GM13976 (cell line): ENCODE measurements around the gene KIR2DL4.
"Not testable (repeated sequence)": the region's sequence is repeated elsewhere in the genome, so short reads cannot be mapped to it uniquely, and the experiment has no call there.

Experiments
- DNase-seq: peaks from one replicate; pipeline ENCODE4 v3.0.0; 2012; ENCODE audit warnings: low spot score
- in situ Hi-C: fragments of 300-500 bp; cut with MboI; formaldehyde crosslinking; loops from one replicate; pipeline ENCODE4 v1.12.0; 2022; ENCODE audit warnings: low sequenced_read_pairs, mixed read lengths, inconsistent platforms; ENCODE audit not compliant: unreplicated experiment
- TF ChIP-seq, protein P1 (sequence below): IDR thresholded peaks from 2 replicates; pipeline ENCODE4 v1.5.1; 2012; ENCODE audit warnings: borderline replicate concordance, mild to moderate bottlenecking; ENCODE audit not compliant: insufficient read depth; ENCODE audit errors: extremely low read depth, missing control alignments, control extremely low read depth

Gene KIR2DL4

DNA sequence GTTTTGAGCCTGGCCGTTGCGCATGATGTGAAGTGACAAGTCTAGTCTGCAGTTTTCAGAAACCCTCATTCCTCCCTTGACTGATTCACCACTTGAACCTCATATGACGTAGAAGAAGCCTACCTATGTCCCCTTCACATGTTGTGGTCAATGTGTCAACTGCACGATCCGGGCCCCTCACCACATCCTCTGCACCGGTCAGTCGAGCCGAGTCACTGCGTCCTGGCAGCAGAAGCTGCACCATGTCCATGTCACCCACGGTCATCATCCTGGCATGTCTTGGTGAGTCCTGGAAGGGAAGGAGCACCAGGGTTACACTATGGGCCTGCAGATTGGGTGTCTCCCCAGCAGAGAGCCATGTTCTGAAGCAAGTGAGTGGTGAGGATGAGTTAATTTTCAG, at the start of gene KIR2DL4:
Gene KIR2DL4 (plus strand): TSS at position 201 of the 400 bp plus-strand sequence. CDS start 42 bp downstream, at position 243.
- in situ Hi-C loops, result no loop called here
- TF ChIP-seq, protein P1, sequence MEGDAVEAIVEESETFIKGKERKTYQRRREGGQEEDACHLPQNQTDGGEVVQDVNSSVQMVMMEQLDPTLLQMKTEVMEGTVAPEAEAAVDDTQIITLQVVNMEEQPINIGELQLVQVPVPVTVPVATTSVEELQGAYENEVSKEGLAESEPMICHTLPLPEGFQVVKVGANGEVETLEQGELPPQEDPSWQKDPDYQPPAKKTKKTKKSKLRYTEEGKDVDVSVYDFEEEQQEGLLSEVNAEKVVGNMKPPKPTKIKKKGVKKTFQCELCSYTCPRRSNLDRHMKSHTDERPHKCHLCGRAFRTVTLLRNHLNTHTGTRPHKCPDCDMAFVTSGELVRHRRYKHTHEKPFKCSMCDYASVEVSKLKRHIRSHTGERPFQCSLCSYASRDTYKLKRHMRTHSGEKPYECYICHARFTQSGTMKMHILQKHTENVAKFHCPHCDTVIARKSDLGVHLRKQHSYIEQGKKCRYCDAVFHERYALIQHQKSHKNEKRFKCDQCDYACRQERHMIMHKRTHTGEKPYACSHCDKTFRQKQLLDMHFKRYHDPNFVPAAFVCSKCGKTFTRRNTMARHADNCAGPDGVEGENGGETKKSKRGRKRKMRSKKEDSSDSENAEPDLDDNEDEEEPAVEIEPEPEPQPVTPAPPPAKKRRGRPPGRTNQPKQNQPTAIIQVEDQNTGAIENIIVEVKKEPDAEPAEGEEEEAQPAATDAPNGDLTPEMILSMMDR, result no peak

DNA sequence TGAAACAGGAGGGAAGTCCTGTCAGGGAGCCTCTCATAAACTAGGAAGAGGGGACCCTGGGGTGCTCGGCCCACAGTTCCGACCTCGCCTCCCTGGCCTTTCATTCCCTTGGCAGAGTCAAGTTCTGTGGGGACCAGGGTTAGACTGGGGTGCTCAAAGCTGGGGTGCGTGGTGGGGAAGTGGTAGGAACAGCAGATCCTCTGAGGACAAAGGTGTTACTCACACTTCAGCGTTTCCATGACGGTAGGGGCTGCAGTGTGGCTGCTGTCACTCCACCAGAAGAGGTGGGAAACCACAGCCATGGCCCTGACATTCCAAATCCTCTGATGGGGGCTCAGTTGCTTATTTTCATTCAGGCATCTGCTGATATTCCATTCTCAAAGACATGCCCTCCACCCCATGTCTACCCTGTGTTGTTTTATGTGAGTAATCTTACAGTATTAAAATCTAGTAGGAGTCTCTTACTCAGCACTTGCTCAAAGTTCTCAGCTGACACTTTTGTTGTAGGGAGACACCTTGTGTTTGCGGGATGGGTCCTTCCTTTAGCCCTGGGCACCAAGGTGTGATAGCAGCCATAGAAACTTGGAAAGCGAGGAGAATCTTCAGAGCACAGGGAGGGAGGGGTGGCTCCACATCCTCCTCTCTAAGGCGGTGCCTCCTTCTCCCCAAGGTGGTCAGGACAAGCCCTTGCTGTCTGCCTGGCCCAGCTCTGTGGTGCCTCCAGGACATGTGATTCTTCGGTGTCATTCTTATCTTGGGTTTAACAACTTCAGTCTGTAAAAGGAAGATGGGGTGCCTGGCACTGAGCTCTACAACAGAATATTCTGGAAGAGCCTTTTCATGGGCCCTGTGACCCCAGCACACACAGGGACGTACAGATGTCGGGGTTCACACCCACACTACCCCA, 47.0 kb upstream of the KIR2DL4 start:
- in situ Hi-C loops, DNase-seq: not testable (repeated sequence)

More for the DNA sequence above, at the start of gene KIR2DL4:
- no peak for DNase-seq

DNA sequence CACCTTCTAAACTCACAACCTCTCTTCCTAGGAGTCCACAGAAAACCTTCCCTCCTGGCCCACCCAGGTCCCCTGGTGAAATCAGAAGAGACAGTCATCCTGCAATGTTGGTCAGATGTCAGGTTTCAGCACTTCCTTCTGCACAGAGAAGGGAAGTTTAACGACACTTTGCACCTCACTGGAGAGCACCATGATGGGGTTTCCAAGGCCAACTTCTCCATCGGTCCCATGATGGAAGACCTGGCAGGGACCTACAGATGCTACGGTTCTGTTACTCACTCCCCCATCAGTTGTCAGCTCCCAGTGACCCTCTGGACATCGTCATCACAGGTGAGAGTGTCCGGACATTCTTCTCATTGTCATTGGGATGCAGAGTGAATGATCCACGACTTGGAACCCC, 44.8 kb upstream of the KIR2DL4 start:
- DNase-seq, in situ Hi-C loops: not testable (repeated sequence)

DNA sequence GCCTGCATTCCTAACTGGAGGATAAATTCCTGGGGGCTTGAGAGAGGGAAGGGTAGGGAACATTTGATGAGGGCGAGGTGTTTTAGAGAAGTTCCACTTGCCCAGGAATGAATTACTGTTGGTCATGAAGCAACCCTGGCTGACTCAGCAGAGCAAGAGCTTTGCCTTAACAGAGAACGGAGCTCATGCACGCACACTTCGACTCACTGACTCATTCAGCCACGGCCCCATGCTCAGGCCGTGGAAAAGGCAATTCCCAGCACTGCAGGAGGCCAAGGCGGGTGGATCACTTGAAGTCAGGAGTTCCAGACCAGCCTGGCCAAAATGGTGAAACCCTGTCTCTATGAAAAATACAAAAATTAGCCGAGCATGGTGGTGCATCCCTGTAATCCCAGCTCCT, 39.2 kb upstream of the KIR2DL4 start:
- in situ Hi-C loops, DNase-seq: not testable (repeated sequence)

DNA sequence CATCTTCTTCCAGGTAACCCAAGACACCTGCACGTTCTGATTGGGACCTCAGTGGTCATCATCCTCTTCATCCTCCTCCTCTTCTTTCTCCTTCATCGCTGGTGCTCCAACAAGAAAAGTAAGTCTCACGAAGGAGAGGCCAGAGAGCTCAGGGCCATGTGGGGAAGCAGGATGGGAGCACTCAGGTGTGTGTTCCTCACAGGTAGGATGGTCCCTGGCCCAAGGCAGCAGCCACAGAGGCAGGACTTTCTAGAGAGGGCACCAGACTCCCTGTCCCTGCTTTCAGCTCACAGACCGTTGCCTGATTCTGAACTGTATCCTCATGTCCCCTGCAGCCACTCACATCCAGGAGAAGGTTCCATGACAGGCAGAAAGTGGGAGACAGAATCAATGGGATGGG, 36.9 kb upstream of the KIR2DL4 start:
- in situ Hi-C loops, DNase-seq: not testable (repeated sequence)

DNA sequence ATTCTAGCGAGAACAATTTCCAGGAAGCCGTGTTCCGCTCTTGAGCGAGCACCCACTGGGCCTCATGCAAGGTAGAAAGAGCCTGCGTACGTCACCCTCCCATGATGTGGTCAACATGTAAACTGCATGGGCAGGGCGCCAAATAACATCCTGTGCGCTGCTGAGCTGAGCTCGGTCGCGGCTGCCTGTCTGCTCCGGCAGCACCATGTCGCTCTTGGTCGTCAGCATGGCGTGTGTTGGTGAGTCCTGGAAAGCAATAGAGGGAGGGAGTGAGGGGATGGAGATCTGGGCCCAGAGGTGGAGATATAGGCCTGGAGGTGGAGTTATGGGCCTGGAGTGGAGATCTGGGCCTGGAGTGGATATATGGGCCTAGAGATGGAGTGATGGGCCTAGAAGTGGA, 33.8 kb upstream of the KIR2DL4 start, which contains the start of gene KIR2DL1:
Gene KIR2DL1 (plus strand): TSS at position 148 of the 400 bp plus-strand sequence. CDS start 58 bp downstream, at position 206.
- DNase-seq, in situ Hi-C loops: not testable (repeated sequence)

DNA sequence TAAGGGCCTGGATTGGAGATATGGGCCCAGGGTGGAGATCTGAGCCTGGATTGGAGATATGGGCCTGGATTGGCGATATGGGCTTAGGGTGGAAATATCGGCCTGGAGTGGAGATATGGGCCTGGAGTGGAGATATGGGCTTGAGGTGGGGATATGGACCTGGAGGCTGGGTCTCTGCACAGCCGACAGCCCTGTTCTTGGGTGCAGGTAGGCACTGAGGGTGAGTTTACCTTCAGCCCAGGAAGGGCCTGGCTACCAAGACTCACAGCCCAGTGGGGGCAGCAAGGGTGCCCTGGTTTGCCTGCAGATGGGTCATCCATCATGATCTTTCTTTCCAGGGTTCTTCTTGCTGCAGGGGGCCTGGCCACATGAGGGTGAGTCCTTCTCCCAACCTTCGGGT, 32.9 kb upstream of the KIR2DL4 start:
- in situ Hi-C loops, DNase-seq: not testable (repeated sequence)

DNA sequence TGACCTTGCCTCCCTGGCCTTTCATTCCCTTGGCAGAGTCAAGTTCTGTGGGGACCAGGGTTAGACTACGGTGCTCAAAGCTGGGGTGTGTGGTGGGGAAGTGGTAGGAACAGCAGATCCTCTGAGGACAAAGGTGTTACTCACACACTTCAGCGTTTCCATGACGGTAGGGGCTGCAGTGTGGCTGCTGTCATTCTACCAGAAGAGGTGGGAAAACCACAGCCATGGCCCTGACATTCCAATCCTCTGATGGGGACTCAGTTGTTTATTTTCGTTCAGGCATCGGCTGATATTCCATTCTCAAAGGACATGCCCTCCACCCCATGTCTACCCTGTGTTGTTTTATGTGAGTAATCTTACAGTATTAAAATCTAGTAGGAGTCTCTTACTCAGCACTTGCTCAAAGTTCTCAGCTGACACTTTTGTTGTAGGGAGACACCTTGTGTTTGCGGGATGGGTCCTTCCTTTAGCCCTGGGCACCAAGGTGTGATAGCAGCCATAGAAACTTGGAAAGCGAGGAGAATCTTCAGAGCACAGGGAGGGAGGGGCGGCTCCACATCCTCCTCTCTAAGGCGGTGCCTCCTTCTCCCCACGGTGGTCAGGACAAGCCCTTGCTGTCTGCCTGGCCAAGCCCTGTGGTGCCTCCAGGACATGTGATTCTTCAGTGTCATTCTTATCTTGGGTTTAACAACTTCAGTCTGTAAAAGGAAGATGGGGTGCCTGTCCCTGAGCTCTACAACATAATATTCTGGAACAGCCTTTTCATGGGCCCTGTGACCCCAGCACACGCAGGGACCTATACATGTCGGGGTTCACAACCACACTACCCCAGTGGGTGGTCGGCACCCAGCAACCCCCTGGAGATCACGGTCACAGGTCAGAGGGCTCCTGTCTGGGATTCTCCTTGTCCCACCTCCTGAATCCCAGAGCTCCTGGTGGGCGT, 32.1 kb upstream of the KIR2DL4 start:
- DNase-seq, in situ Hi-C loops: not testable (repeated sequence)

DNA sequence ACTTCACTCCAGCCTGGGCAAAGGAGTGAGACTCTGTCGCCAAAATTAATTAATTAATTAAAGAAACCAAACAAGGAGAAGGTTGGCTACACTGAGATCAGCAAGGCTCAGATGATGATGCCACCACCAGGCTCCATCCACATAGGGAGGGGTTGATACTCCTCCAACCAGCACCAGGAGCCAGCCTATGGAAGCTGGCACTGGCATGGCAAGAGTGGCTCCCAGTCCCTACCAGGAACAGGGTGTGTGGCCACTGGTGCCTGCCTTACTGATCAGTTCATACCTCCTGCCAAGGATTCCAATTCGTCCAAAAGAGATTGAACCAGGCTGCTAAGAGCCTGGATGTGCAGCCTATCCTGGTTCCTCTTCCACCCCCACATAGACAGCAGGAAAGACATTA, 30.7 kb upstream of the KIR2DL4 start:
- in situ Hi-C loops, DNase-seq: not testable (repeated sequence)

DNA sequence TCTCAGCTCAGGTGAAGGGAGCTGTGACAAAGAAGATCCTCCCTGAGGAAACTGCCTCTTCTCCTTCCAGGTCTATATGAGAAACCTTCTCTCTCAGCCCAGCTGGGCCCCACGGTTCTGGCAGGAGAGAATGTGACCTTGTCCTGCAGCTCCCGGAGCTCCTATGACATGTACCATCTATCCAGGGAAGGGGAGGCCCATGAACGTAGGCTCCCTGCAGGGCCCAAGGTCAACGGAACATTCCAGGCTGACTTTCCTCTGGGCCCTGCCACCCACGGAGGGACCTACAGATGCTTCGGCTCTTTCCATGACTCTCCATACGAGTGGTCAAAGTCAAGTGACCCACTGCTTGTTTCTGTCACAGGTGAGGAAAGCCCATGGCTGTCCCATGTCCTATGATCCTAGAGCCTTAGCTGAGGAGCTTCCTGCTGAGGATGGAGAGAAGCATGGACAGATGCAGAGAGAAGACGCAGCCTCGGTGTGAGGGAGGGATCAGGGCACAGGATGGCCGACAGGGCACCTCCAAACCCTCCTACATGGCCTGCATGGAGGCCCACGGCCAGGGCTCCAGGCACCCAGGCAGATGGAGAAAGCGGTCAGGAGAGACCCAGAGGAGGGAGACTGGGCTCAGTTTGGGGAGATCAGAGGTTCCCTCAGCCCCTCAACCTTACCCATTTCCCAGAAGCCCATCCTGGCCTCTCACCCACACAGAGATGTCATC, 28.2 kb upstream of the KIR2DL4 start:
- in situ Hi-C loops, result not testable (repeated sequence)

DNA sequence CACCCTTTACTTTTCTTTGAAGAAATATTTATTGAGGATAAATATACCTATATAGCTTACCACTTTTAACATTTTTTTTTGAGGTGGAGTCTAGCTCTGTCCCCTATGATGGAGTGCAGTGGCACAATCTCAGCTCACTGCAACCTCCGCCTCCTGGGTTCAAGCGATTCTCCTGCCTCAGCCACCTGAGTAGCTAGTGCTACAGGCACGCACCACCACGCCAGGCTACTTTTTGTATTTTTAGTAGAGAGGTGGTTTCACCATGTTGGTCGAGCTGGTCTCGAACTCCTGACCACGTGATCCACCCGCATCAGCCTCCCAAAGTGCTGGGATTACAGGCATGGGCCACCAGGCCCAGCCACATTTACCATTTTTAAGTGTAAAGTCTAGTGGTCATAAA, 27.6 kb upstream of the KIR2DL4 start:
- in situ Hi-C loops, DNase-seq: not testable (repeated sequence)

More for the DNA sequence above, 28.2 kb upstream of the KIR2DL4 start:
- not testable (repeated sequence) for DNase-seq

DNA sequence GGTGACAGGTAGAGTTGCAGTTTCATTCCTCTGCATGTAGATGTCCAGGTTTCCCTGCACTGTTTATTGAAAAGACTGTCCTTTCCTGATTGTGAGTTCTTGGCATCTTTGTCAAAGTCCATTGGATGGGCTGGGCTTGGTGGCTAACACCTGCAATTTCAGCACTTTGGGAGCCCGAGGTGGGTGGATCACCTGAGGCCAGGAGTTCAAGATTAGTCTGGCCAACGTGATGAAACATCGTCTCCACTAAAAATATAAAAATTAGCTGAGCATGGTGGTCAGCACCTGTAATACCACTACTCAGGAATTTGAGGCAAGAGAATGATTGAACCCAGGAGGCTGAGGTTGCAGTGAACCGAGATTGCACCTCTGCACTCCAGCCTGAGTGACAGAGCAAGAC, 25.6 kb upstream of the KIR2DL4 start:
- DNase-seq, in situ Hi-C loops: not testable (repeated sequence)

DNA sequence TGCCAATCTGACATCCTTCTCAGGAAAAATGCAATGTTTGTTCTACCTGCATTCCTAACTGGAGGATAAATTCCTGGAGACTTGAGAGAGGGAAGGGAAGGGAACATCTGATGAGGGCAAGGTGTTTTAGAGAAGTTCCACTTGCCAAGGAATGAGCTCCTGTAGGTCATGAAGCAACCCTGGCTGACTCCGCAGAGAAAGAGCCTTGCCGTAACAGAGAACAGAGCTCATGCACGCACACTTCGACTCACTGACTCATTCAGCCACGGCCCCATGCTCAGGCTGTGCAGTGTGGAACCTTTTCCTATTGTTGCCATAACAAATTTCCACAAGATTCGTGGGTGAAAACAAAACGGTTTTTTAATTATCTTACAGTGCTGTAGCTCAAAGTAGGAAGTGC, 24.5 kb upstream of the KIR2DL4 start:
- in situ Hi-C loops, DNase-seq: not testable (repeated sequence)

DNA sequence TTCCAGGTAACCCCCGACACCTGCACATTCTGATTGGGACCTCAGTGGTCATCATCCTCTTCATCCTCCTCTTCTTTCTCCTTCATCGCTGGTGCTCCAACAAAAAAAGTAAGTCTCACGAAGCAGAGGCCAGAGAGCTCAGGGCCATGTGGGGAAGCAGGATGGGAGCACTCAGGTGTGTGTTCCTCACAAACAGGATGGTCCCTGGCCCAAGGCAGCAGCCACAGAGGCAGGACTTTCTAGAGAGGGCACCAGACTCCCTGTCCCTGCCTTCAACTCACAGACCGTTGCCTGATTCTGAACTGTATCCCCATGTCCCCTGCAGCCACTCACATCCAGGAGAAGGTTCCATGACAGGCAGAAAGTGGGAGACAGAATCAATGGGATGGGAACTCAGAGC, 20.5 kb upstream of the KIR2DL4 start:
- DNase-seq, in situ Hi-C loops: not testable (repeated sequence)

DNA sequence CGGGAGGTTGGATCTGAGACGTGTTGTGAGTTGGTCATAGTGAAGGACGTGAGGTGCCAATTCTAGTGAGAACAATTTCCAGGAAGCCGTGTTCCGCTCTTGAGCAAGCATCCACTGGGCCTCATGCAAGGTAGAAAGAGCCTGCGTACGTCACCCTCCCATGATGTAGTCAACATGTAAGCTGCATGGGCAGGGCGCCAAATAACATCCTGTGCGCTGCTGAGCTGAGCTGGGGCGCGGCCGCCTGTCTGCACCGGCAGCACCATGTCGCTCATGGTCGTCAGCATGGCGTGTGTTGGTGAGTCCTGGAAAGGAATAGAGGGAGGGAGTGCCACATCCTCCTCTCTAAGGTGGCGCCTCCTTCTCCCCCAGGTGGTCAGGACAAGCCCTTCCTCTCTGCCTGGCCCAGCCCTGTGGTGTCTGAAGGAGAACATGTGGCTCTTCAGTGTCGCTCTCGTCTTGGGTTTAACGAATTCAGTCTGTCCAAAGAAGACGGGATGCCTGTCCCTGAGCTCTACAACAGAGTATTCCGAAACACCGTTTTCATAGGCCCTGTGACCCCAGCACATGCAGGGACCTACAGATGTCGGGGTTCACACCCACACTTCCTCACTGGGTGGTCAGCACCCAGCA, 17.2 kb upstream of the KIR2DL4 start:
- in situ Hi-C loops, DNase-seq: not testable (repeated sequence)

DNA sequence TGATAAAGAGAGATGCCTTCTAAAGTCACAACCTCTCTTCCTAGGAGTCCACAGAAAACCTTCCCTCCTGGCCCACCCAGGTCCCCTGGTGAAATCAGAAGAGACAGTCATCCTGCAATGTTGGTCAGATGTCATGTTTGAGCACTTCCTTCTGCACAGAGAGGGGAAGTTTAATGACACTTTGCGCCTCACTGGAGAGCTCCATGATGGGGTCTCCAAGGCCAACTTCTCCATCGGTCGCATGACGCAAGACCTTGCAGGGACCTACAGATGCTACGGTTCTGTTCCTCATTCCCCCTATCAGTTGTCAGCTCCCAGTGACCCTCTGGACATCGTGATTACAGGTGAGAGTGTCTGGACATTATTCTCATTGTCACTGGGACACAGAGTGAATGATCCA, 15.3 kb upstream of the KIR2DL4 start:
- DNase-seq, in situ Hi-C loops: not testable (repeated sequence)
